Hepatocyte (in vitro differentiated cells): ENCODE results near the gene RACGAP1. TPM values are rescaled to one million over a fixed set of nuclear protein-coding genes. Genes with fewer than 3 reads are reported as not detected.

Source experiments
- DNase-seq: peaks from one replicate; pipeline ENCODE4 v3.0.0-alpha.2; 2016; ENCODE audit warnings: low spot score
- H2AFZ ChIP-seq: fragments of 200-600 bp; sonication (generic); 2 replicates; pipeline ENCODE4 v1.6.0; 2016; ENCODE audit warnings: antibody characterized with exemption, mild to moderate bottlenecking
- H3K27ac ChIP-seq: fragments of 200-600 bp; sonication (generic); 2 replicates; pipeline ENCODE4 v1.5.1; 2016; ENCODE audit warnings: mild to moderate bottlenecking
- H3K27me3 ChIP-seq: fragments of 200-600 bp; sonication (generic); 2 replicates; pipeline ENCODE4 v1.6.1; 2016
- H3K36me3 ChIP-seq: fragments of 200-600 bp; sonication (generic); replicated peaks from 2 replicates; pipeline ENCODE4 v1.5.1; 2016; ENCODE audit warnings: low read depth; ENCODE audit not compliant: insufficient read depth
- H3K4me1 ChIP-seq: fragments of 200-600 bp; sonication (generic); 2 replicates; pipeline ENCODE4 v1.5.1; 2016; ENCODE audit warnings: mild to moderate bottlenecking, moderate library complexity; ENCODE audit not compliant: insufficient read depth
- H3K4me2 ChIP-seq: fragments of 200-600 bp; sonication (generic); 2 replicates; pipeline ENCODE4 v1.6.0; 2016
- H3K4me3 ChIP-seq: fragments of 200-600 bp; sonication (generic); 2 replicates; pipeline ENCODE4 v1.5.1; 2016; ENCODE audit warnings: mild to moderate bottlenecking
- H3K79me2 ChIP-seq: fragments of 200-600 bp; sonication (generic); 2 replicates; pipeline ENCODE4 v1.6.0; 2017; ENCODE audit warnings: mild to moderate bottlenecking
- H3K9me2 ChIP-seq: fragments of 200-600 bp; sonication (generic); replicated peaks from 2 replicates; pipeline ENCODE4 v1.6.0; 2017; ENCODE audit warnings: mild to moderate bottlenecking; ENCODE audit not compliant: insufficient read depth
- H3K9me3 ChIP-seq: fragments of 200-600 bp; sonication (generic); 2 replicates; pipeline ENCODE4 v1.5.1; 2016; ENCODE audit warnings: low read depth, mild to moderate bottlenecking
- H4K20me1 ChIP-seq: fragments of 200-600 bp; sonication (generic); 2 replicates; pipeline ENCODE4 v1.6.0; 2016; ENCODE audit warnings: mild to moderate bottlenecking; ENCODE audit not compliant: insufficient read depth, poor library complexity, severe bottlenecking
- EZH2 ChIP-seq: fragments of 200-600 bp; sonication (generic); IDR thresholded peaks from 2 replicates; pipeline ENCODE4 v1.6.1; 2016; ENCODE audit warnings: antibody characterized with exemption, mild to moderate bottlenecking, borderline replicate concordance
- EZH2phosphoT487 ChIP-seq: fragments of 200-600 bp; sonication (generic); IDR thresholded peaks from one replicate; pipeline ENCODE4 v1.6.1; 2018; ENCODE audit warnings: antibody characterized with exemption, mild to moderate bottlenecking, low read depth, moderate library complexity; ENCODE audit not compliant: unreplicated experiment, severe bottlenecking
- WGBS: methylation state at CpG from one replicate; pipeline ENCODE4 v1.1.6; 2016; ENCODE audit warnings: low lambda C conversion rate; ENCODE audit errors: missing lambda C conversion rate; 5-methylcytosine and 5-hydroxymethylcytosine counted together
- polyA plus RNA-seq: library from polyadenylated mRNA; unstranded; fragments of >200 nt; fragmentation: Nextera tagmentation; extraction: Ambion mirVana; gene quantifications from 2 replicates; pipeline ENCODE4 v1.2.1, GENCODE V29; 2016
- total RNA-seq: library from RNA; depleted of rRNA; stranded (reverse); fragments of >200 nt; gene quantifications from 2 replicates; pipeline ENCODE4 v1.2.3, GENCODE V29; 2014
- TF ChIP-seq, protein P1 (sequence below): fragments of 200-600 bp; sonication (generic); IDR thresholded peaks from 2 replicates; pipeline ENCODE4 v1.5.1; 2016; ENCODE audit warnings: antibody characterized with exemption, mild to moderate bottlenecking; ENCODE audit not compliant: poor library complexity

The RACGAP1 gene
- total and polyA plus RNA-seq, 2 experiments from 2014 or later: 17.3 to 22.1 TPM

DNA sequence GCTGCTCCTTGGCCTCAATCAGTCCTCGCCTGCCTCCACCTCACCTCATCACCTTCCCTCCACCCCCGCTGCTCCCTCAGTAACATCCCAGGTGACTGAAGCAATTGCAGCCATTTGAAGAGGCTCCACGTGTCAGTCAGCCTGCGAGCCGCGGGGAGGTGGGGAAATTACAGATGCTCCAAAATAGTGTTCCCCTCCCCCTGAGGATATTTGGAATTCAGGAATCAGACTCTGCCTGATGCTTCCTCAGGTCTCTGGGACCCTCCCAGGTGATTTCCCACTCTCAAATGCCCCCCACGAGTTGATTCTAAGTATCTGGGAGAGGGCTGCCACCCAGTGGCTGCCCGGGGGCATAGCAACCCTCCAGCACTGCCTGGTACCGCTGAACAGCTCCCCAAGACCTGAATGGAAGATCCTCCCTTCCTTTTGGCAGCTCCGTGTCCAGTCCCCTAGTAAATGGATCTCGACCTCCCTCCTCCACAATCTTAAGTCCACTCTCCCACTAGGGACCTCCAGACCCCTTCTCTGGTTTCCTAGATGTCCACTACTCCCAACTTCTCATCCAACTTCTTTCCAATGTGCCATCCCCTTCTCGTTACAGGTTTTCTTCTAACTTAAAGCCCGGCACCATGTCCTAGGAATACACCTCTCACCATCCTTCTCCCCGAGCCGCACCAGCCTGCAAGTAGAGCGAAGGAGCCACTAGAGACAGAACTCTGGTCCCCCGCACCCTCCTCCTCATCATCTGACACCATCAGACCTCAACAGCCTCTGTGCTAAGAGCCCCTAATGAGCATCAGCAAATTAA, 30.7 kb upstream of the RACGAP1 start:
- H2AFZ ChIP-seq: no peak overlapping the region
- no peaks in the 10 kb centered on the region for H3K79me2 ChIP-seq
- H3K9me2 ChIP-seq: no peaks in the 10 kb centered on the region
- H3K4me1 ChIP-seq: peaks cover 5% of the 10 kb centered on the region
- no peak overlapping the region for H3K27ac ChIP-seq
- WGBS: 12% methylated on average over 17 of the region's 17 CpGs
- no peaks in the 10 kb centered on the region for H3K36me3 ChIP-seq
- no peak overlapping the region for H3K4me3 ChIP-seq
- H3K4me2 ChIP-seq: peak overlapping the region; percentile 95
- H3K27me3 ChIP-seq: peaks cover 21% of the 10 kb centered on the region
- no peak for TF ChIP-seq EZH2phosphoT487
- TF ChIP-seq, protein P1, sequence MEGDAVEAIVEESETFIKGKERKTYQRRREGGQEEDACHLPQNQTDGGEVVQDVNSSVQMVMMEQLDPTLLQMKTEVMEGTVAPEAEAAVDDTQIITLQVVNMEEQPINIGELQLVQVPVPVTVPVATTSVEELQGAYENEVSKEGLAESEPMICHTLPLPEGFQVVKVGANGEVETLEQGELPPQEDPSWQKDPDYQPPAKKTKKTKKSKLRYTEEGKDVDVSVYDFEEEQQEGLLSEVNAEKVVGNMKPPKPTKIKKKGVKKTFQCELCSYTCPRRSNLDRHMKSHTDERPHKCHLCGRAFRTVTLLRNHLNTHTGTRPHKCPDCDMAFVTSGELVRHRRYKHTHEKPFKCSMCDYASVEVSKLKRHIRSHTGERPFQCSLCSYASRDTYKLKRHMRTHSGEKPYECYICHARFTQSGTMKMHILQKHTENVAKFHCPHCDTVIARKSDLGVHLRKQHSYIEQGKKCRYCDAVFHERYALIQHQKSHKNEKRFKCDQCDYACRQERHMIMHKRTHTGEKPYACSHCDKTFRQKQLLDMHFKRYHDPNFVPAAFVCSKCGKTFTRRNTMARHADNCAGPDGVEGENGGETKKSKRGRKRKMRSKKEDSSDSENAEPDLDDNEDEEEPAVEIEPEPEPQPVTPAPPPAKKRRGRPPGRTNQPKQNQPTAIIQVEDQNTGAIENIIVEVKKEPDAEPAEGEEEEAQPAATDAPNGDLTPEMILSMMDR: peak; percentile 95
- peak; percentile 76 for DNase-seq
- H4K20me1 ChIP-seq: no peaks in the 10 kb centered on the region
- H3K9me3 ChIP-seq: no peaks in the 10 kb centered on the region

DNA sequence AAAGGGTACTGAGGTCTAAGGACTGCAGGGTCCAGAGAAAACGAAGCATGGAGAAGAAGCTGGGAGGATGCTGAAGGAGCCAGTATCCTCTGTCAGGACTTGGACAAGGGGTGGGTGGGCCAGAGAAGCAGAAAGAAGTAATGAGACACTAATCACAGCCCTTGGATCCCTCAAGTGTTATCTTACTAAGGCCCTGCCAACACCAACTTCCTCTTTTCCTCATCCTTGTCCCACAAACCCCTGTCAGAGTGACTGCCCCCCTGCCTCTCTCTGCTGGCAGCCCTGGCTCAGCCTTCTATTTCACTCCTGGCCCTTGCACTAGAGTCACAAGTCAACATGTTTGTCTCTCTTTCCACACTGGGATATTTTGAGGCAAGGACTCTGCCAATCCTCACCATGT, 28.3 kb upstream of the RACGAP1 start:
- Histone ChIP-seq H3K27ac (no peak overlapping the region), H3K4me1 (peaks cover 15% of the 10 kb centered on the region), H4K20me1 (no peaks in the 10 kb centered on the region), H3K36me3 (no peaks in the 10 kb centered on the region), H2AFZ (no peak overlapping the region), H3K9me2 (no peaks in the 10 kb centered on the region), H3K4me2 (no peak overlapping the region), H3K9me3 (no peaks in the 10 kb centered on the region), H3K4me3 (no peak overlapping the region), H3K79me2 (no peaks in the 10 kb centered on the region), H3K27me3 (peaks cover 21% of the 10 kb centered on the region)
- 95% methylated on average over 1 of the region's 1 CpG for WGBS
- TF ChIP-seq, protein P1: no peak
- TF ChIP-seq EZH2phosphoT487 (no peak), EZH2 (no peak)
- DNase-seq: no peak

DNA sequence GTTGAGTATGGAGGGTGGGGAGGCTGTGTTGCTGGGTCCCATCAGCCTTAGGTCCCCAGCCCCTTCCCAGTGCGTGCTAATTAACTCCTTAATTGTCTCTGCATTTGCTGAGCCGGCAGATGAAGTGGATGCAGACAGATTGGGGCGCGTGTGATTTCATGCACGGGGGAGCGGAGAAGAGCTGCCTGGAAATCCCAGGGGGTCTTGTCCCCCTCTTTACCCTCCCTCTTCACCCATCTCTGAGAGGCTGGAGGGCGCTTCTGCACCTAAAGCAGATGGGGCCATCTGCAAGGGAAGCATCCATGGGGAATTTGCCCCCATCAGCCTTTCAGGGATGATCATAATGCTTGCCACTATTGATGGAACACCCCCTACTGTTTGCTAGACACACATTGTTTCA, 27.7 kb upstream of the RACGAP1 start:
- Histone ChIP-seq H2AFZ (no peak overlapping the region), H3K9me3 (no peaks in the 10 kb centered on the region), H3K36me3 (no peaks in the 10 kb centered on the region), H3K4me2 (no peak overlapping the region), H3K79me2 (no peaks in the 10 kb centered on the region), H4K20me1 (no peaks in the 10 kb centered on the region), H3K4me1 (peaks cover 15% of the 10 kb centered on the region), H3K27ac (no peak overlapping the region), H3K27me3 (peaks cover 21% of the 10 kb centered on the region), H3K4me3 (no peak overlapping the region), H3K9me2 (no peaks in the 10 kb centered on the region)
- 79% methylated on average over 7 of the region's 7 CpGs for WGBS
- no peak for TF ChIP-seq EZH2phosphoT487
- TF ChIP-seq, protein P1: no peak
- TF ChIP-seq EZH2: no peak
- no peak for DNase-seq
